Fibroblast of lung (primary cell): Measurements from ENCODE around the gene CERS4. TPM values are rescaled to one million over a fixed set of nuclear protein-coding genes. Genes with fewer than 3 reads are reported as not detected.

Experiments
- DNase-seq, 2 donors: peaks; one replicate each; pipeline versions ENCODE4 v3.0.0 to v3.0.0-alpha.2; 2010; ENCODE audit warnings: low read depth in 2 of 2
- H2AFZ ChIP-seq: 2 replicates; pipeline ENCODE4 v1.5.1; 2012; ENCODE audit warnings: low read length, control low read depth, inconsistent platforms
- H3K27ac ChIP-seq: 2 replicates; pipeline ENCODE4 v1.5.1; 2011; ENCODE audit warnings: low read length, control low read depth; ENCODE audit not compliant: insufficient read depth
- H3K27me3 ChIP-seq: 2 replicates; pipeline ENCODE4 v1.5.1; 2011; ENCODE audit warnings: mild to moderate bottlenecking, low read length; ENCODE audit not compliant: control insufficient read depth, insufficient read depth
- H3K36me3 ChIP-seq: 2 replicates; pipeline ENCODE4 v1.5.1; 2011; ENCODE audit warnings: low read length; ENCODE audit not compliant: control insufficient read depth, insufficient read depth
- H3K4me1 ChIP-seq: 2 replicates; pipeline ENCODE4 v1.5.1; 2011; ENCODE audit warnings: low read length; ENCODE audit not compliant: control insufficient read depth, insufficient read depth; ENCODE audit errors: extremely low read depth
- H3K4me2 ChIP-seq: 2 replicates; pipeline ENCODE4 v1.5.1; 2011; ENCODE audit warnings: low read length, control low read depth; ENCODE audit not compliant: insufficient read depth; ENCODE audit errors: extremely low read depth
- H3K4me3 ChIP-seq, 4 experiments: fragments of 200-600 bp in 1 of 4; sonication (generic) in 1 of 4; replicated peaks in 1 of 4; 2 replicates each; pipeline ENCODE4 v1.5.1; 2011 to 2016; ENCODE audit warnings: low read length in 4 of 4, low read depth in 3 of 4, mild to moderate bottlenecking in 3 of 4, control low read depth in 2 of 4, inconsistent platforms in 1 of 4, mixed read lengths in 1 of 4; ENCODE audit not compliant: insufficient read depth in 1 of 4; ENCODE audit errors: control extremely low read depth in 1 of 4
- H3K79me2 ChIP-seq: 2 replicates; pipeline ENCODE4 v1.5.1; 2012; ENCODE audit warnings: mild to moderate bottlenecking, low read length, inconsistent platforms; ENCODE audit not compliant: control insufficient read depth, insufficient read depth
- H3K9ac ChIP-seq: 2 replicates; pipeline ENCODE4 v1.5.1; 2011; ENCODE audit warnings: mild to moderate bottlenecking, low read length, control low read depth; ENCODE audit not compliant: insufficient read depth
- H3K9me3 ChIP-seq: 2 replicates; pipeline ENCODE4 v1.5.1; 2012; ENCODE audit warnings: low read depth, low read length; ENCODE audit not compliant: control insufficient read depth, insufficient read depth
- H4K20me1 ChIP-seq: 2 replicates; pipeline ENCODE4 v1.5.1; 2011; ENCODE audit warnings: low read length; ENCODE audit not compliant: control insufficient read depth, insufficient read depth; ENCODE audit errors: extremely low read depth
- CTCF ChIP-seq, 2 donors: IDR thresholded peaks in 1 of 2; conservative IDR thresholded peaks in 1 of 2; 1 replicate in 1 of 2; 2 replicates in 1 of 2; pipeline ENCODE4 v1.5.1; 2011 to 2012; ENCODE audit warnings: low read length in 2 of 2, control low read depth in 1 of 2, inconsistent platforms in 1 of 2, low read depth in 1 of 2, mild to moderate bottlenecking in 1 of 2
- EZH2 ChIP-seq: IDR thresholded peaks from 2 replicates; pipeline ENCODE4 v1.5.1; 2012; ENCODE audit warnings: low read length, control low read depth, mild to moderate bottlenecking; ENCODE audit errors: missing control alignments
- polyA plus RNA-seq, 2 donors: library from polyadenylated mRNA; depleted of rRNA in 1 of 2; stranded (reverse) in 1 of 2; unstranded in 1 of 2; fragments of >200 nt; gene quantifications; 2 replicates each; pipeline ENCODE4 v1.2.1, GENCODE V29; 2011 to 2012; ENCODE audit warnings: missing spikeins in 1 of 2
- total RNA-seq: library from RNA; depleted of rRNA; stranded (reverse); fragments of >200 nt; gene quantifications from 2 replicates; pipeline ENCODE4 v1.2.1, GENCODE V29; 2014

CERS4 gene
- total and polyA plus RNA-seq, 2 donors (not counting 1 experiment from before 2014, with no cell fraction given): 0.74 to 17.0 TPM

GRCh38 chr19:8255426-8256125 is 46.4 kb downstream of the CERS4 start:
- TF ChIP-seq CTCF (conservative IDR thresholded peaks at IDR 0.05 in 1 of 2, IDR thresholded peaks at IDR 0.05 in 1 of 2; ENCODE audit: low read depth in 1 of 2, low read length in 2 of 2) (no peak), EZH2 (no peak)

GRCh38 chr19:8256276-8257051 is 47.3 kb downstream of the CERS4 start:
- Histone ChIP-seq H3K4me3 (no peak overlapping the region), H3K4me1 (no peaks in the 10 kb centered on the region), H4K20me1 (no peaks in the 10 kb centered on the region), H3K27me3 (no peaks in the 10 kb centered on the region), H3K4me2 (no peak overlapping the region), H3K9me3 (no peaks in the 10 kb centered on the region), H3K36me3 (no peaks in the 10 kb centered on the region), H3K27ac (no peak overlapping the region), H3K79me2 (no peaks in the 10 kb centered on the region), H3K9ac (no peak overlapping the region), H2AFZ (no peak overlapping the region)
- no peak for DNase-seq
- TF ChIP-seq CTCF (conservative IDR thresholded peaks at IDR 0.05 in 1 of 2, IDR thresholded peaks at IDR 0.05 in 1 of 2; ENCODE audit: low read depth in 1 of 2, low read length in 2 of 2) (no peak), EZH2 (no peak)

More at GRCh38 chr19:8255426-8256125, 46.4 kb downstream of the CERS4 start:
- Histone ChIP-seq H2AFZ (no peak overlapping the region), H3K9me3 (no peaks in the 10 kb centered on the region), H3K79me2 (no peaks in the 10 kb centered on the region), H3K9ac (no peak overlapping the region), H3K27ac (no peak overlapping the region), H3K27me3 (no peaks in the 10 kb centered on the region), H3K36me3 (no peaks in the 10 kb centered on the region), H3K4me2 (no peak overlapping the region), H3K4me3 (no peak overlapping the region), H3K4me1 (no peaks in the 10 kb centered on the region), H4K20me1 (no peaks in the 10 kb centered on the region)
- no peak for DNase-seq

GRCh38 chr19:8257052-8257443 is 47.9 kb downstream of the CERS4 start:
- DNase-seq: no peak
- no peaks in the 10 kb centered on the region for H3K9me3 ChIP-seq
- no peaks in the 10 kb centered on the region for H3K36me3 ChIP-seq

More at GRCh38 chr19:8257052-8257443, 47.9 kb downstream of the CERS4 start:
- Histone ChIP-seq H3K4me3 (no peak overlapping the region), H3K9ac (no peak overlapping the region), H3K4me2 (no peak overlapping the region), H3K4me1 (no peaks in the 10 kb centered on the region), H3K27ac (no peak overlapping the region), H4K20me1 (no peaks in the 10 kb centered on the region), H3K79me2 (no peaks in the 10 kb centered on the region), H3K27me3 (no peaks in the 10 kb centered on the region), H2AFZ (no peak overlapping the region)
- TF ChIP-seq EZH2: no peak
